Measurements from ENCODE around the gene DHRSX.

GRCh38 chrX:2548711-2549423 is 48.1 kb upstream of the DHRSX start:
- TF ChIP-seq, protein P1, sequence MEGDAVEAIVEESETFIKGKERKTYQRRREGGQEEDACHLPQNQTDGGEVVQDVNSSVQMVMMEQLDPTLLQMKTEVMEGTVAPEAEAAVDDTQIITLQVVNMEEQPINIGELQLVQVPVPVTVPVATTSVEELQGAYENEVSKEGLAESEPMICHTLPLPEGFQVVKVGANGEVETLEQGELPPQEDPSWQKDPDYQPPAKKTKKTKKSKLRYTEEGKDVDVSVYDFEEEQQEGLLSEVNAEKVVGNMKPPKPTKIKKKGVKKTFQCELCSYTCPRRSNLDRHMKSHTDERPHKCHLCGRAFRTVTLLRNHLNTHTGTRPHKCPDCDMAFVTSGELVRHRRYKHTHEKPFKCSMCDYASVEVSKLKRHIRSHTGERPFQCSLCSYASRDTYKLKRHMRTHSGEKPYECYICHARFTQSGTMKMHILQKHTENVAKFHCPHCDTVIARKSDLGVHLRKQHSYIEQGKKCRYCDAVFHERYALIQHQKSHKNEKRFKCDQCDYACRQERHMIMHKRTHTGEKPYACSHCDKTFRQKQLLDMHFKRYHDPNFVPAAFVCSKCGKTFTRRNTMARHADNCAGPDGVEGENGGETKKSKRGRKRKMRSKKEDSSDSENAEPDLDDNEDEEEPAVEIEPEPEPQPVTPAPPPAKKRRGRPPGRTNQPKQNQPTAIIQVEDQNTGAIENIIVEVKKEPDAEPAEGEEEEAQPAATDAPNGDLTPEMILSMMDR (IDR thresholded peaks at IDR 0.05), result no peak
- no peak for TF ChIP-seq POLR2A (IDR thresholded peaks at IDR 0.05)

Measured in adrenal gland (tissue), 5 donors.